Lower leg skin (tissue), 3 donors: Measurements from ENCODE around the gene SSX2IP.

Experiments used
- CTCF ChIP-seq, 3 donors: fragments of 450-650 bp; IDR thresholded peaks; one replicate each; pipeline ENCODE4 v1.5.1; 2016; ENCODE audit warnings: antibody characterized with exemption in 3 of 3, mild to moderate bottlenecking in 3 of 3, moderate library complexity in 2 of 3
- POLR2A ChIP-seq, 2 donors: fragments of 450-650 bp; IDR thresholded peaks; one replicate each; pipeline ENCODE4 v1.6.1; 2016 to 2017; ENCODE audit warnings: antibody characterized with exemption in 2 of 2, mild to moderate bottlenecking in 1 of 2, moderate library complexity in 1 of 2

DNA sequence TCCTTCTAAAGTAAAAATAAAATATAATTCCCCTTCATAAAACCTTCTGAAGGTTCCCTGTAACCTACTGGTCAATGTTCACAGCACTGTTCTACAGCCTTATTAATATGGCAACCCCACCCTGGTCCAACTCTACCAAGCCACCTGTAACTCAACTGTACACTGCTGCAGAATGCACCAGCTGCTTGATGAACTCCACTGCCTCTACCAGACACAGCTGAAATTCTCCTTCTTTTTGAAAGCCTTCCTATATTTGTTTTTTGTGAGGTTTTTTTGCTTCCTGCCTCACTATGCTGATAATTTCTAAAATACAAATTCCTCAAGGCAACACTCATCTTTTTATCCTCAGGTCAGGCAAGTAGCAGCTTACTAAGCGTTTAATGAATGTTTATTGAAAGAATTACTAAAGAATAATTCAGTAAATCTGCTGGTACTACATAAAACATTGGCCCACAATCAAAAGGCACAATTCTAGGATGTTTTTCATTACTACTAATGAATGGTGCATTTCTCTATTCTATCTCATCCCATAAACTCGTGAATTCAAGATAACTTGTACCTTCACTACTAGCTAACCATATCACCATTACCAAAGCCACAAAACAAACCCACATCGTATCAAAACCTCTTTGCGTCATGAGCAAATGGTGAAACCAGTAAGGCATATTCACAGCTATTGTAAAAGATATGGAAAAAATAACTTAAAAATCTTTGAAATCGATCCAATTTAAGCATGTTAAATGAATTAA is 2.4 kb downstream of the SSX2IP start:
- TF ChIP-seq CTCF (IDR thresholded peaks at IDR 0.05) (no peak), POLR2A (IDR thresholded peaks at IDR 0.05) (no peak)
